NCI-H146 treated with DMSO at 0.1 percent for 48 hours (cell line): ENCODE data around the gene ZMYM1.
"Not testable (repeated sequence)": the region's sequence is repeated elsewhere in the genome, so short reads cannot be mapped to it uniquely, and the experiment has no call there.

ENCODE experiments used
- DNase-seq: peaks from one replicate; lab custom pipeline; 2025; ENCODE audit not compliant: unreplicated experiment; lab: John Stamatoyannopoulos, UW

The ZMYM1 gene

GRCh38 chr1:35079003-35079930, at the start of gene ZMYM1:
TSS of gene ZMYM1 (plus strand) at chr1:35079385. CDS start at chr1:35093988, 14,603 bp downstream.
- peak; percentile 55 for DNase-seq

- DNase-seq = no peak
Observed at GRCh38 chr1:35029761-35030160, 49.4 kb upstream of the ZMYM1 start.

DNA sequence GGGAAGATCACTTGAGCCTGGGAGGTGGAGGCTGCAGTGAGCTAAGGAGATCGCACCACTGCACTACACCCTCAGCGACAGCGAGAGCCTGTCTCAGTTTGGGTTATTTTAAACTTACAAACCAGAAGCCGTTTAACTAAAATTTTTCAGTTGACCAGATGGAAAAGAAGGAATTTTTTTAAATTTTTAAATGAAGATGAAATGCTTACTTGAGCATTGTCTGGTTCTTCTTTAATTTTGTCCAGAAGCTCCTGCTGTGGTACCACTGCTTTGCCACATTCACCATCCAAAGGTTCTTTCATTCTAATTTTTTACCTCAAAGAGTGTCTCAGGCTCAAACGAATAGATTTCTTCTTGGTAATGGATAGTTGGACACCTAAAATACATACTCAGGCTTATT, 48.8 kb upstream of the ZMYM1 start:
- DNase-seq = no peak

DNA sequence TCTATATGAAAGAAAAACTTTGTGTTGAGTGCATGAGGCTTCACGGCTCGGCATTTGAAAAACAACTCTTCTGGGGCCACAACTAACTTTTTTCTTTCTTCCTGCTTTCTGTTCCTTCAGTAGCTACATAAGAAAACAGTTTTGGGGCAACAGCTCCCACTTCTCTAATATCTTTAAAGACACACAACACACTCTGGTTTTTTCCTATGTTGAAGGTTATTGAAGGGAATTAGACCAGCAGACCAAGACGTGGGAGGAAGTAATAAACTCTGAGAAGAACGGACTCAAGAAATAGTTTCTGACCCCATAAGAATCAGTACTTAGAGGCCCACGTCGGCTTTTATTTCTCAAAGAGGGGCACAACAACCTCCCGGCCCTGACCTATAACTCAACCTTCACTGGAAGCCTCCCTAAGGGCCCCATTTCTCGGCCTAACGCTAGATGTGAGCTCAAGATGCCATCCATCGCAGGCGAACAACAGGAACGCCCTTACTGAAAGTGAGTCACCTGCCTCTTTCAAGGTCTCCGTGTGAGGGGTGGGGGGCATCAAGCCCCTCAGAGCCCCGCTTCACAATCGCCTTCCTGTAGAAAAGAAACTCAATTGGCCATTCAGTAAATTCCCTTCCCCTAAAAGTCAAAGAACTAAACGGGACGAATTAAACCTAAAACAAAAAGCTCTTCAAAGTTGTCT, 48.3 kb upstream of the ZMYM1 start:
- peak; percentile 2 for DNase-seq

- DNase-seq = no peak
Observed at GRCh38 chr1:35032384-35032739, 46.8 kb upstream of the ZMYM1 start.

GRCh38 chr1:35033346-35033745, 45.8 kb upstream of the ZMYM1 start:
- DNase-seq = no peak

DNA sequence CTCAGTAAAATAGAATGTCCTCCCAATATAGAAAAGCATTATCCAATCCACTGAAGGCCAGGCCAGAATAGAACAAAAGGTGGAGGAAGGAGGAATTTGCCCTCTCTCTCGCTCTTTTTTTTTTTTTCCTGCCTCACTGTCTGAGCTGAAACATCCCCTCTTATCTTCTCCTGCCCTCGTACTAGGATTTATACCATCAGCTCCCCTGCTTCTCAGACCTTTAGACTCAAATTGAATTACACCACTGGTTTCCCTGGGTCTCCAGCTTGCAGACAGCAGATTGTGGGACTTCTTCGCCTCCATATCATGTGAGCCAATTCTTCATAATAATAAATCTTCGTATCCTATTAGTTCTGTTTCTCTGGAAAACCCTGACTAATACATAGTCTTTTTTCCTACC, 42.6 kb upstream of the ZMYM1 start:
- DNase-seq = no peak

GRCh38 chr1:35037206-35037605, 42.0 kb upstream of the ZMYM1 start:
- DNase-seq = no peak

GRCh38 chr1:35038723-35039122, 40.5 kb upstream of the ZMYM1 start:
- no peak for DNase-seq

DNA sequence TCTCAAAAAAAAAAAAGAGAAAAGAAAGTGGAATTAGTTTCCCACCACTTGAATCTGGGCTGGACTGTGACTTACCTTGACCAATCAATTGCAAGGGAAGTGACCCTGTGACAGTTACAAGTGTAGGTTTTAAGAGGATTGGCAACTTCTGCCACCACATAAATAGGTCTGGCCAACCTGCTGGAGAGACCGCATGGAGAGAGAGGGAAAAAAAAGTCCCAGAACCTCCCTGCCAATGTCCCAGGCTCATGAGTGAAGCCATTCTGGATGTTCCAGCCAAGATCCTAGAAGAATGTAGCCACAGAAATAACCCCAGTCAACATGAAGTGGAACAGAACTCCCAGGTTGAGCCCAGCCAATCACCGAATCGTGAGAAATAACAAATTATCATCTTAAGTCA, 35.7 kb upstream of the ZMYM1 start:
- DNase-seq = no peak

- no peak for DNase-seq
Observed at GRCh38 chr1:35044431-35044830, 34.8 kb upstream of the ZMYM1 start.

- no peak for DNase-seq
Observed at GRCh38 chr1:35046730-35047129, 32.5 kb upstream of the ZMYM1 start.

- no peak for DNase-seq
Observed at GRCh38 chr1:35047188-35047858, 31.9 kb upstream of the ZMYM1 start.

DNA sequence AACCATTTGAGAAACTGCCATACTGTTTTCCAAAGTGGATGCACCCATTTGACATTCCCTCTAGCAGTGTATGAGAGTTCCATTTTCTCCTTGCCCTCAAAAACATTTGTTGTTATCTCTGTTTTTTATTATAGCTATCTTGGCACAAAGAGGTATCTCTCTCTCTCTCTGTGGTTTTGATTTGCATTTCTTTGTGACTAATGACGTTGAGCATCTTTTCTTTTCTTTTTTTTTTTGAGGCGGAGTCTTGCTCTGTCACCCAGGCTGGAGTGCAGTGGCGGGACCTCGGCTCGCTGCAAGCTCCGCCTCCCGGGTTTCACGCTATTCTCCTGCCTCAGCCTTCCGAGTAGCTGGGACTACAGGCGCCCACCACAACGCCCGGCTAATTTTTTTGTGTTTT, 30.1 kb upstream of the ZMYM1 start:
- no peak for DNase-seq

GRCh38 chr1:35053433-35053832, 25.8 kb upstream of the ZMYM1 start:
- no peak for DNase-seq

DNA sequence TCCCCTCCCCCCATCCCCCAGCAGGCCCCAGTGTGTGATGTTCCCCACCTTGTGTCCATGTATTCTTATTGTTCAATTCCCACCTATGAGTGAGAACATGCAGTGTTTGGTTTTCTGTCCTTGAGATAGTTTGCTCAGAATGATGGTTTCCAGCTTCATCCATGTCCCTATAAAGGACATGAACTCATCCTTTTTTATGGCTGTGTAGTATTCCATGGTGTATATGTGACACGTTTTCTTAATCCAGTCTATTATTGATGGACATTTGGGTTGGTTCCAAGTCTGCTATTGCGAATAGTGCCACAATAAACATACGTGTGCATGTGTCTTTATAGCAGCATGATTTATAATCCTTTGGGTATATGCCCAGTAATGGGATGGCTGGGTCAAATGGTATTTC, 24.9 kb upstream of the ZMYM1 start:
- not testable (repeated sequence) for DNase-seq

DNA sequence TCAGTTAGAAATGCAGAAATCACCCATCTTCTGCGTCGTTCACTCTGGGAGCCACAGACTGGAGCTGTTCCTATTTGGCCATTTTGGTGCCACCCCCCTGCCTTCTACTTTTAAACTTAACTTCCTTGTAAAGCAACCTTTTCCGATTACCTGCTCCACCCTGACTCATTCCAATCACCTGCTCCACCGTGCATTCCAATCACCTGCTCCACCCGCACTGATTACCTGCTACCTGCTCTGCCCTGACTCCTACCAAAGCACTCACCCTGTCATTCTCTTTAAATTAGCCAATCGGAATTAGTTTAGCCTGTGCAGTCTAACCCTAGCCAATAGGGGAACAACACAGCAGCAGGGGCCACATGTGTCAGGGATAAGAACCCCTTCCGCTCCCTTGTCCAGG, 20.9 kb upstream of the ZMYM1 start:
- not testable (repeated sequence) for DNase-seq

- no peak for DNase-seq
Observed at GRCh38 chr1:35058988-35059387, 20.2 kb upstream of the ZMYM1 start.

DNA sequence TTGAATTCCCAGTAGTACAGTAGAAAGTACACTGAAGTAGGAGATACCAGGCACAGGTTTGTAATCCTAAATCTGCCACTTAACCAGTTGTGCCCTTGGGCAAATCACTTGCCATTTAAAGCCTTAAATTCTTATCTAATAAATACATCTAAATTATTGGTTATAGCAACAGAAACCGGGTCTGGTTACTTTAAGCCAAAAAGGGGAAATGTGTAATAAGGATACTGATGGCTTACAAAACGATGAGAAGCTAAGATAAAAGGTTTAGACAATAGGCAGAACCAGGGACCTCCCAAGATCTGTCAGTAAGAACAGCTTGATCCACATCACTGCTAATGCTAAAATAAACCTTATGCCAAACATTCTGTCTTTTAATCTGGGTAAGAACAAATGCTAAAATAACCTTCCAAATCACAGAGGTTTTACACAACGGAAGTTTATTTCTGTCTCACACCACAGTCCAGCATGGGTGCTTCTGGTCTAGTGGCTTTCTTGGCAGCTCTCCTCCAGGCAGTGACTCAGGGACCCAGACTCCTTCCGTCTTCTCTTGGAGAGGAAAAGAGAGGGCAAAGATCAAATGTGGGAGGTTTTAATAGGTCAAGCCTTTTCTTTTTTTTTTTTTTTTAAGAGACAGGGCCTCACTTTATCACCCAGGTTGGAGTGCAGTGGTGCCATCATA, 16.5 kb upstream of the ZMYM1 start:
- no peak for DNase-seq

DNA sequence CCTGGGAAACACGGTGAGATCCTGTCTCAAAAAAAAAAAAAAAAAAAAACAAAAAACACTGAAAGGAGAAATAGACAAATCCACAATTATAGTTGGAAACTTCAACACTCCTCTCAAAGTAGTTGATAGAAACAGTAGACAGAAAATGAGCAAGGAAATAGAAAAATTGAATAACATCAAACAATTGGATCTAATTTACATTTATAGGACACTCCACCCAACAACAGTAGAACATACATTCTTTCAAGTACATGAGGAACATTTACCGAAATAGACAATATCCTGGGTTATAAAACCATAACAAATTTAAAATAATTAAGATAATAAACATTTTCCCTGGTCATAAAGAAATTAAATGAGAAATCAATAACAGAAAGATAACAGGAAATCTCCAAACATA, 14.9 kb upstream of the ZMYM1 start:
- DNase-seq = no peak

DNA sequence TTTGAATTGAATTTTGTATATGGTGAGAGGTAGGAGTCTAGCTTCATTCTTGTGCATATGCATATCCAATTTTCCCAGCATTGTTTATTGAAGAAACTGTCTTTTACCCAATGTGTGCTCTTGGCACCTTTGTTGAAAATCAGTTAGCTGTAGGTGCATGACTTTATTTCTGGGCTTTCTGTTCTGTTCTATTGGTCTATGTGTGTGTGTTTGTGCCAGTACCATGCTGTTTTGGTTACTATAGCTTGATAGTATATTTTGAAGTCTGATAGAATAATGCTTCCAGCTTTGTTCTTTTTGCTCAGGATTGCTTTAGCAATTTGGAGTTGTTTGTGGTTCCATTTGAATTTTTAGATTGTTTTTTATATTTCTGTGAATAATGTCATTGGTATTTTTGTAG, 9.4 kb upstream of the ZMYM1 start:
- no peak for DNase-seq
